HG03060 (cell line): ENCODE data around the gene PSMG1.

Experiments
- ATAC-seq: cut with Tn5 transposase; IDR thresholded peaks from one replicate; pipeline ENCODE4 v1.9.1; 2021; ENCODE audit warnings: low read depth, moderate number of reproducible peaks; ENCODE audit not compliant: unreplicated experiment

Gene PSMG1

GRCh38 chr21:39189857-39190604 is 6.8 kb upstream of the PSMG1 start:
- no peak for ATAC-seq

DNA sequence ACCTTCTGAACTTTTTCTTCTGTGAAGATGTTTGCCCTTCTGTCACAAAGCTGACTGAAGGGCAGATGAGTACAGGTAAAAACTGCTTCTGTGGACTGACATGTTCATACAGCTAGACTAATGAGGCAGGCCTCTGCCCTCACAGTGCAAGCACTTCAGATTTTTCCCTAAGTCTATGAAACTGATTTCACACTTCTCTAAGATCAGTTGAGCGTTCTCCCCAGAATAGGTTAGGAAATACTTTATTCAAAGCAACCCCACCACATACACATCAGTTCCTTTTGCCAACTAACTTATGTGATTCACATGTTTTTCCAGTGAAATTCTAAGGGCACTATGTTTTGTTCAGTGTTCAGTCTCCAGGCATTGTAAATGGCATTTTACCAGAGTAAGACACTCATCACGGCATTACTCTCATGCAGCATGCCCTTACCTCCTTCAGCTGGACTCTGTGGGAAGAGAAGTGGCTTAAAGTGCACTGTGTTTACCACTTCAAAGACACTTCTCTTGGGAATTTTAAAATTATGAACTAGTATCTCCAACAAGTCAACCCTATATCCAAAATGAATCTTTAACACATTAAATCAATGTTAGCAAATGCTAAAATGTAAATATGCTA is 5.4 kb upstream of the PSMG1 start:
- no peak for ATAC-seq

DNA sequence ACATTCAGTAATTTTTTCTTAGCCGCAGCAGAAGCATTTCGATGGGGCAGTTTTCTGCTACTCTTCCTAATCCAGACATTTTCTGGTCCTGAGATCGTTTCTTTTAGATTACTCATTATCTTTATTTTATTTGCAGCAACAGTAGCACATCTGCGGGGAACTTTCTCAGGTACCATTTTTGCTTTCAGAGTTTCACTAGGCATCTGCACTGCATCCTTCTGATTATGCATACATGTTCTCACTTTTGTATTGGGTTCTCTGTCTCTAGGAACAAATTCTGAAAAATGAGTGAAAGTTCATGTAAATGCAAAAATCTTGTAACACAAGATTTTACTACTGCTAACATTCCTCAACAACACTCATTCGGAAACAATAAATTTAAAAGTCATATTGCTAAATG is 3.9 kb upstream of the PSMG1 start:
- no peak for ATAC-seq

DNA sequence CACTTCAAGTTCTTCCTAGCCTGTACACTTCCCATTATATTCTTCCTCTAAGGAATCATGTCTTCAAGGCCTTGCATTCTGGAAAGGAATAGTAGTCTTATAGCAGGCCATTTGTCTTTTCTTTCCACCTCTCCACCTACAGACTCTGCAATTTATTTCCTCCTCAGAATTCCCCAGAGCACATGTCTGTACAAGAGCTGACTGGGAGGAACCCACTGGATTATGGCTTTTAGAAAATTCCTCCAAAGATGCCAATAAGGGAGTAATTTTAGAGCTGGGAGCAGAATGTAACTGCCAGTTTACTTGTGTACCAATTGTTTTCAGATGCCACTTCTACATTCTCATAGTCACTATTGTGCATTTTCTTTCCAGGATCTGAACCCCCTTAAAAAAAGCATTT is 3.4 kb upstream of the PSMG1 start:
- ATAC-seq, result no peak

DNA sequence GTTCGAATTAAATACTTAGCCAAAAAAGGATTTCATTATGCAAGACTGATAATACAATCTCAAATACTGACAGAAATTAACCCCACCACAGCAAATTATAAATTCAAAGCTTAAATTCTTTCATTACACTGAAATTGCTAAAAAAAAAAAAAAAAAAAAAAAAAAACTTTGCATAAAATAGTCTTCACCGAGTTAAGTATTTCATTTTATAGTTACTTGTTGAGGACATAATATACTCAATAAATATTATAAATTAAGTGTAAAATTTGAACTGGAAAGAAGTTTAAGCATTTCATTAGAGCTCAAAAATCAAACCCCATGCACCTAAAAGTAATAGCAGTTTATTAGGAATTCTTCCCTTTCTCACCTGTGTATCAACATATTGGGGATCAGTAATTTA is 1.9 kb upstream of the PSMG1 start:
- ATAC-seq, result no peak

GRCh38 chr21:39184050-39184980 is 1.1 kb upstream of the PSMG1 start:
- no peak for ATAC-seq

GRCh38 chr21:39182484-39183271 is 573 bp downstream of the PSMG1 start:
- peak; percentile 17 for ATAC-seq

GRCh38 chr21:39182016-39182415 is 1.2 kb downstream of the PSMG1 start:
- ATAC-seq, result no peak

- ATAC-seq, result no peak
Observed at GRCh38 chr21:39181205-39181818, 1.9 kb downstream of the PSMG1 start.

- ATAC-seq, result no peak
Observed at GRCh38 chr21:39180429-39181019, 2.7 kb downstream of the PSMG1 start.

GRCh38 chr21:39178421-39178820 is 4.8 kb downstream of the PSMG1 start:
- no peak for ATAC-seq

DNA sequence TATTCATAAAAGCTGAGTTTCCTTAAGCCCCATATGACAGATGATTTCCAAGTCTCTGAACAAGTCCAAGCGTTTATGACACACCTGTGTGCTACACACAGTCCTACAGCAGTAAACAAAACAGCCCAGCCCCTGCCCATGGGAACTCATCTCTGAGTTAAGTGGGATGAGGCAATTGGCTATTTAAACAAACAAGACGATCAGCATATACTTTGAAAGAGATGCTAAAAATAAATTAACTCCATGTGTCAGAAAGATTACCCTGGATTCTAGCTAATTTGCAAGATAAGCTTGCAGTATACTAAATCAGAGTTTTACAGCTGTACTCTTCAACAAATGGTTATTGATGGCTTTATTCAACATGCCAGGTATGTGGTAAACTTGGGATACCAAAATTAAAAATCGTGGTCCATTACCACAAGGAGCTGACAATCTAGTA is 7.0 kb downstream of the PSMG1 start:
- ATAC-seq, result no peak

- ATAC-seq, result no peak
Observed at GRCh38 chr21:39175665-39176064, 7.6 kb downstream of the PSMG1 start.

DNA sequence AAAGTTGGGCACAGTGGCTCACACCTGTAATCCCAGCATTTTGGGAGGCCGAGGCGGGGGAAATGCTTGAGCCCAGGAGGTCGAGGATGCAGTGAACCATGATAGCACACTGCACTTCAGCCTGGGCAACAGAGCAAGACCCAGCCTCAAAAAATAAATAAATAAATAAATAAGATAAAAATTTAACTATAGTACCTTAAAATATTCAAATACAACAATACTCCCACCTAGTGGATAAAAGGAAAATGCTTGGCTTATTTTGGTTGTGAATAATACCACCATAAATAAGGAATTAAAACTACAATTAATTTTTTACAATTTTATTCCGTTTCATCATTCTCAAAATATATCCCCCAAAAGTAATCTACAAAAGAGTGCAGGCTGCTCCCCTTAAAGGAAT is 8.1 kb downstream of the PSMG1 start:
- no peak for ATAC-seq

GRCh38 chr21:39173716-39174680 is 9.3 kb downstream of the PSMG1 start:
- ATAC-seq, result no peak

GRCh38 chr21:39169906-39170305 is 13.3 kb downstream of the PSMG1 start:
- no peak for ATAC-seq

DNA sequence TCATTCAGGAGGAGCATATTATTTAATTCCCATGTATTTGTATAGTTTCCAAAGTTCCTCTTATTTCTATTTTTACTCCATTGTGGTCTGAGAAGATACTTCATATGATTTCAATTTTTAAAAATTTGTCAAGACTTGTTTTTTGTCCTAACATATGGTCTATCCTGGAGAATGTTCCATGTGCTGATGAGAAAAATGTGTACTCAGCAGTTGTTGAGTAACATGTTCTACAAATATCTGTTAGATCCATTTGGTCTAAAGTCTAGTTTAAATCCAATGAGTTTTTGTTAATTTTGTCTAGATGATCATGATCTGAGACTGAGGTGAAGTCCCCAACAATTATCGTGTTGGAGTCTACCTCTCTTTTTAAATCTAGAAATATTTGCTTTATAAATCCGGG is 14.5 kb downstream of the PSMG1 start:
- no peak for ATAC-seq

DNA sequence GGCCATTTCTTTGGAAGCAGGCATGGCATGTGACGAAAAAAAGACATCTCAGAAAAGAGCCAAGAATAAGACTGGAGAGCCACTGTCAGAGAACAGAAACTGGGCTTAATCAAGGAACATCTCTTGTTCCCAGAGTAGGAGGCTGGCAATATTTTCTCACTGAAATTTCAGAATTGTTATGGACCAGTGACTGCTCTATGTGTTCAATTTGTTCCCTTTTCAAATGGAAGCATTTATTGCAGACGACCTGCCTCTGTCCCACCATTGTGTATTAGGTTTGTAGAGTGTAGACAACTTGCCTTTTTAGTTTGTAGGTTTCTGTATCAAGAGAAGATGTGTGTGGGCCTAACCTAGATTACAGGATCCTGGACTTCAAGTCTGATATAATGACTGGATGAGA is 18.7 kb downstream of the PSMG1 start:
- no peak for ATAC-seq

- no peak for ATAC-seq
Observed at GRCh38 chr21:39161064-39161463, 22.2 kb downstream of the PSMG1 start.
